Umbilical cord (tissue), 2 donors: ENCODE measurements around the gene FBXL19. TPM values are rescaled to one million over a fixed set of nuclear protein-coding genes. Genes with fewer than 3 reads are reported as not detected.

Source experiments
- DNase-seq: peaks from one replicate; pipeline ENCODE4 v3.0.0-alpha.2; 2015; ENCODE audit warnings: low spot score
- total RNA-seq: library from RNA; depleted of rRNA; stranded (reverse); fragments of >200 nt; gene quantifications from one replicate; pipeline ENCODE4 v1.2.3, GENCODE V29; 2014; ENCODE audit warnings: low replicate concordance; ENCODE audit not compliant: insufficient read depth

FBXL19 gene
- total RNA-seq, 1 donor from 2014 or later, result 10.6 TPM

- no peak for DNase-seq
Measured at GRCh38 chr16:30964574-30965226, 41.3 kb downstream of the FBXL19 start.

- no peak for DNase-seq
Measured at GRCh38 chr16:30965436-30965835, 42.1 kb downstream of the FBXL19 start.

- no peak for DNase-seq
Measured at GRCh38 chr16:30966033-30966619, 42.8 kb downstream of the FBXL19 start.

GRCh38 chr16:30967795-30968194, 44.4 kb downstream of the FBXL19 start:
- no peak for DNase-seq

GRCh38 chr16:30969246-30969842, 46.0 kb downstream of the FBXL19 start:
- DNase-seq, result no peak

- no peak for DNase-seq
Measured at GRCh38 chr16:30971298-30971697, 47.9 kb downstream of the FBXL19 start.

GRCh38 chr16:30972872-30973271, 49.5 kb downstream of the FBXL19 start:
- DNase-seq, result no peak

GRCh38 chr16:30974348-30974747, 51.0 kb downstream of the FBXL19 start:
- no peak for DNase-seq

GRCh38 chr16:30976486-30976885, 53.1 kb downstream of the FBXL19 start:
- no peak for DNase-seq

GRCh38 chr16:30977502-30977901, 54.1 kb downstream of the FBXL19 start:
- DNase-seq, result no peak

GRCh38 chr16:30979170-30980022, 56.0 kb downstream of the FBXL19 start:
- no peak for DNase-seq

- DNase-seq, result no peak
Measured at GRCh38 chr16:30980023-30980371, 56.6 kb downstream of the FBXL19 start.

- no peak for DNase-seq
Measured at GRCh38 chr16:30980434-30980833, 57.1 kb downstream of the FBXL19 start.

GRCh38 chr16:30980959-30981358, 57.6 kb downstream of the FBXL19 start:
- DNase-seq, result no peak

GRCh38 chr16:30982548-30983288, 59.3 kb downstream of the FBXL19 start:
- no peak for DNase-seq

GRCh38 chr16:30983289-30983889, 60.0 kb downstream of the FBXL19 start:
- no peak for DNase-seq

GRCh38 chr16:30983898-30984610, 60.7 kb downstream of the FBXL19 start:
- no peak for DNase-seq

GRCh38 chr16:30984669-30985400, 61.5 kb downstream of the FBXL19 start, which contains the start of gene HSD3B7:
HSD3B7 (plus strand) TSS chr16:30985207; CDS start chr16:30985659, 452 bp downstream.
- DNase-seq, result peak; percentile 85

GRCh38 chr16:30985401-30986128, 62.2 kb downstream of the FBXL19 start:
- DNase-seq, result peak; percentile 38
